GM18505 (cell line): ENCODE results near the gene TMEM204.
"Not testable (repeated sequence)": the region's sequence is repeated elsewhere in the genome, so short reads cannot be mapped to it uniquely, and the experiment has no call there.

Source experiments
- ATAC-seq: cut with Tn5 transposase; IDR thresholded peaks from one replicate; pipeline ENCODE4 v1.9.1; 2021; ENCODE audit not compliant: unreplicated experiment
- POLR2A ChIP-seq: IDR thresholded peaks from 4 replicates; pipeline ENCODE4 v1.6.1; 2011; ENCODE audit warnings: borderline replicate concordance; ENCODE audit not compliant: insufficient read depth, insufficient read length; ENCODE audit errors: extremely low read depth

TMEM204 gene

DNA sequence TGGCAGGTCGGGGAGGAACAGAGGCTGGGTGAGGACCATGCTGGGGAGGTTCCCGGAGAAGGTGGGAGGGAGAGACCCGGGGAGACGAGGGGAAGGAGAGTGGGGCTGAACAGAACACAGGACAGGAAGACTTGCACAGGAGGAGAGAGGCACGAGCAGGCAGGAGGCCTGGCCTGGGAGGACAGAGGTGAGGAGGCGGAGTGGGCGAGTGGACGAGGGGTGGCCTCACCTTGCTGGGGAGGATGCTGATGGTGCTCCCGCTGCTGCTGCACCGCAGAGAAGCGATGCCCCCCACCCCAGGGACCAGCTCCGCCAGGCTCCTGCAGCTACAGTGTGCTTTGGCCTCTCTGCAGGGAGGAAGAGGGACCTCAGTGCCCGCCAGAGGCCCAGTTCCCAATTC lies 34.5 kb downstream of the TMEM204 start:
- ATAC-seq = no peak
- no peak for TF ChIP-seq POLR2A

DNA sequence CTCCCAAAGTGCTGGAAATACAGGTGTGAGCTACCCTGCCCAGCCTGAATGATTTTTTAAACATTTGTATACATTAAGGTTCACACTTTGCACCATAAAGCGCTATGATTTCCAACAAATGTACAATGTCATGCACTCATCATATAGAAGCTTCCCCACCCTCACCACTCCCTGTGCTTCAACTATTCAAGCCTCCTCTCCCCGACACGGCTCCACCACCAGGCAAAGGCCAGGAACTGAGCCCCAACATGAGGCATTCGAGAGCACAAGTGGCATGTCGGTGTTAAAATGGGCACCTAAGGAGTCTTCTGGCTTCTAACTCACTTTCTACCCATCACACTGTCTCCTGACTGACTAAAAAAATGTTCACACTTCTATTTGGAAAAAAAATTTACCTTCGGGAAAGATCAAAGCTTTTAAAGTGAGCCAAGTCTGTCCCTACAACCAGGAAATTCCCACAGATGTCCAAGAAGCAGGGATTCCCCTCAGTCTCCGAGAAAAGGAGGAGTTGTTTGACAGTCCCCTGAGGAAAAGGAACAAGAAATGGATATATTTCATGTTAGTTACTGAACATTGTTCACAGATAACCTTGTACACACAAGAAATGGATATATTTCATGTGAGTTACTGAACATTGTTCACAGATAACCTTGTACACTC lies 37.7 kb downstream of the TMEM204 start:
- no peak for TF ChIP-seq POLR2A
- ATAC-seq = no peak

DNA sequence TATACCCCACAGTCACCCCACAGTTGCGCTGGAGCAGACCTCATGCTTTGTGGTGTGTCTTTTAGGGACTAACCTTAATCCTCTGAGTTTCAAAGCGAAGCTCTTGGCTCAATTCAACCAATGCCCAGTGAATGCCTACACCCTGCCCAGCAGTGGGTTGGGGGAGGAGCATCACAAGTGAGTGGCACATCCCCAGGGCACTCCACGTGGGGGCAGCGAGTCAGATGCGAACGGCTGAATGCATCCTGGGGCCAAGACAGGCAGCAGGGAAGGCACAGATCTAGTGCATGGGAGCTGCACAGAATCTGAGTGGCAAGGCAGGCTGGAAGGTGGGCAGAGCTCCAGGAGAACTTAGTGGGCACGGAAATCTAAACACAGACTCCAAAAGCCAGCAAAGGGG lies 39.2 kb downstream of the TMEM204 start:
- no peak for ATAC-seq
- TF ChIP-seq POLR2A = no peak

DNA sequence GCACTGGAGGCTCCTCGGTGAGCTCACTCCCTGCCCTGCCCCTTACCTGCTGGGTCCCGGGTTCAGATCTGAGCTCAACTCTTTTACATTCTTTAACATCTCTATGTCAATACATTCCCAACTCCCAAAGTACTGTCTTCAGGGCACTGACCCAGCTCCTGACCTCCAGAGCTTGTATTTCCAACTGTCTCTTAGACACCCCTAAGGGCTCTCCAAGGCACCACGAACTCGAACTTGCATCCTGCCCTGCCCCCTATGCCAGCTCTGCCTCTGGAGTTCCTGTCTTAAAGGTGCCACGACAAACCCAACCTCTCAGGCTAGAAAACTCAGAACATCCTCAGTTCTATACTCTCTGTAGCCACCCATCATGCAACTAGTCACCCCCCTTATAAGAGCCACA lies 39.8 kb downstream of the TMEM204 start:
- no peak for TF ChIP-seq POLR2A
- ATAC-seq = no peak

DNA sequence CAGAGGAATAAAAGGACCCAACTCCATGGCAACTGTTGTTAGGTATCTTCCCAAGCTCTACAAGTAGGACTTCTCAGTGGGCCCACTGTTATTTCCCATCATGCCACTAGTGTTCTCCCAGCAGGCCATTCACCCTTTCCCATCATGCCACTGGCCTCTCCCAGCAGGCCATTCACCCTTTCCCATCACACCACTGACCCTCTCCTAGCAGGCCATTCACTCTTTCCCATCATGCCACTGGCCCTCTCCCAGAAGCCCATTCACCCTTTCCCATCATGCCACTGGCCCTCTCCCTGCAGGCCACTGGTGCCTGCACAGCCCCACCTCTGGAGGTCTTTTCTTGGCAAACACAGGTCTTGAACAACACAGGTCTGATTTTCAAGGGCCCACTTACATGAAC lies 42.1 kb downstream of the TMEM204 start:
- TF ChIP-seq POLR2A = no peak
- ATAC-seq = no peak

DNA sequence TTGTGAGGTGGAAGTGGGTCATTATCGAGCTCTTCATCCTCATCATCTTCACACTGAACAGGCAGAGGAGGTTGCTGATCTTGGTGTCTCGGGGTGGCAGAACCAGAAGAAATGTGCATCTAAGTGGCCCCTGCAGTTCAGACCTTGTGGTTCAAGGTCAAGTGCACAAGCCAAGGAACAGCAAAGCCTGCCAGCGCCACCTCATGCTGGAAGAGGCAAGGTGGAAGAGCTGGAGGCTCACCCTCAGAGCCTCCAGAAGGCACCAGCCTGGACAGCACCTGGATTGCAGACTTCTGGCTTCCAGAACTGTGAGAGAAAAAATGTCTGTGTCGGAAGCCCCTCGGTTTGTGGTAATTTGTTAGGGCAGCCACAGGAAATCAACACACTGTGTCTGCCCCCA lies 45.7 kb downstream of the TMEM204 start:
- no peak for TF ChIP-seq POLR2A

DNA sequence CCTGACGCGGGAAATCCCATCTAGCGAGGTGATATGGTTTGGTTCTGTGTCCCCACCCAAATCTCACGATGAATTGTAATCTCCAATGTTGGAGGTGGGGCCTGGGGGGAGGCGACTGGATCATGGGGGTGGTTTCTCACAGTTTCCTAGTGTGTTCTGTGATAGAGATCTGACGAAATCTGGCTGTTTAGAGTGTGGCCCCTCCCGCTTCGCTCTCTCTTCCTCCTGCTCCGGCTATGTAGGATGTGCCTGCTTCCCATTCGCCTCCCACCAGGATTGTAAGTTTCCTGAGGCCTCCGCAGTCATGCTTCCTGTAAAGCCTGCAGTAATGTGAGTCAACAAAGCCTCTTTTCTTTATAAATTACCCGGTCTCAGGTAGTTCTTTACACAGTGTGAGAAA lies 46.8 kb downstream of the TMEM204 start:
- no peak for ATAC-seq
- no peak for TF ChIP-seq POLR2A

More for the DNA sequence above, 45.7 kb downstream of the TMEM204 start:
- no peak for ATAC-seq

DNA sequence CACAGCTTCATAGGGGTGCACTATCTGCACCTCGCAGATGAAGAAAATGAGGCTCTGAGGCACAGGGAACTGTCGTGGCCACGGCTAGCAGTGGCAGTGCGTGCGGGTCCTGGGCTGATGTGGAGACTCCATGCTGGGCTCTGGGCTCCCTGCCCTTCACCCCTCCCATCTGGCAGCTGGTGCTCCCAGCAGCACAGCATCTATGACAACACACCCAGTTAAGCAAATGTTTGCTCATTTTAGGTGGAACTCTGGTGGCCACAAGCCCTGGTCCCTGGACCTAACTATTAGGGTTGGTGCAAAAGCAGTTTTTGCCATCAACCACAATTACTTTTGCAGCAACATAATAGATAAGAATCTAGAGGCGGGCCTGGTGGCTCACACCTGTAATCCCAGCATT lies 47.5 kb downstream of the TMEM204 start:
- no peak for TF ChIP-seq POLR2A
- no peak for ATAC-seq

DNA sequence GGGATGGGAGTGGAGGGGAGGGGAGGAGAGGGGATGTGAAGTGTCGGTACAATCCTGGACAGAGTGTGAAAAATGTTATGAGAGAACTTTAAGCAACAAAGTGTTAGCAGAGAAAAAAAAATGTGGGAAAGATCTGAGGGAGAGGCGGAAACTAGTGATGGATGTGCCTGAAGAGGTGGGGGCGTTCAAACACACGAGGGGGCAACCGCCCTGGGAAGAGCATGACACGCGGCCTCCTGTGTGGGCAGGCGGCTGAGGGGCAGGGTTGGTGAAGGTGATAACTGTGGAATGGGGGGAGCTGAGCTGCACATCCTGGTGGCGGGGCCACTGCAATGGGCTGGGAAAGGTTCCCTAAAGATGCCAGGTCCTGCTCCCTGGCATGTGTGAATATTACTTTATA lies 48.3 kb downstream of the TMEM204 start:
- no peak for TF ChIP-seq POLR2A
- no peak for ATAC-seq

DNA sequence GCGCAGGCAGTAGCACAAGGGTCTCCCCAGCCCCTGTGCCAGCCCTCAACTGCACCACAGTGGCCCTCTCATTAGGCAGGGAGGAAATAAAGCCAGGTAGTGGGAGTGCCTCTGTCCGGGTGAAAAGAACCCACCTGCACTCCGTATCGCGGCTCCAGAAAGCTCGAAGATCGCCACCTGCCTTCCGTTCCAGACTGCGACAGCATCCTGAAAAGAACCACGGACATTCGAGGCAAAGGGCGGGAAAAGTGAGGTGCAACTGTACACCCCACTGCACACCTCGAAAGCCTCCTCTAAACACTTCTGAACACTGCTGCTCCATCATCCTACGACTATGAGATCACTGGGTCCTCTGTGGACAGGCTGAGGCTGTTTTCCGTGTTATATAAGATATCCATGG lies 49.7 kb downstream of the TMEM204 start:
- TF ChIP-seq POLR2A = no peak
- ATAC-seq = no peak

DNA sequence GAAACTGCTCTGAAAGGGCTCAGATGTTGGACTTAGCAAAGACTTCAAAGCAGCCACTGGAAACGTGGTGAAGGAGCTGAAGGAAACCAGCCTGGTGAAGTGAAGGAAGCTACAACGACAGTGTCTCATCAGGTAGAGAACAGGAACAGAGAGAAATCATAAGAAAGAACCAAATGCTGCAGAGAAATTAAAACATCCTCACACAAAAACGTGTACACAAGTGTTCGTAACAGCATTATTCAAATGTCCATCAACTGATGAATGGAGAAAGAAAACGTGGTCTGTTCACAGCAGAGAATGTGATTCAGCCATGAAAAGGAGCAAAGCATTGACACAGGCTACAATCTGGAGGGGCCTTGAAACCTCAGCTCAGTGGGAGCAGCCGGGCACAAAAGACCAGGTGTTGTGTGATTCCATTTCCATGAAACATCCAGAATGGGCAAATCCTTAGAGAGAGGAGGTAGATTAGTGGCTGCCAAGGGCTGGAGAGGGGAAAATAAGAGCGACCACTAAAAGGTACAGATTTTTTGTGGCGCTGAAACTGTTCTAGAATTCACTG lies 51.5 kb downstream of the TMEM204 start:
- ATAC-seq = no peak
- no peak for TF ChIP-seq POLR2A

DNA sequence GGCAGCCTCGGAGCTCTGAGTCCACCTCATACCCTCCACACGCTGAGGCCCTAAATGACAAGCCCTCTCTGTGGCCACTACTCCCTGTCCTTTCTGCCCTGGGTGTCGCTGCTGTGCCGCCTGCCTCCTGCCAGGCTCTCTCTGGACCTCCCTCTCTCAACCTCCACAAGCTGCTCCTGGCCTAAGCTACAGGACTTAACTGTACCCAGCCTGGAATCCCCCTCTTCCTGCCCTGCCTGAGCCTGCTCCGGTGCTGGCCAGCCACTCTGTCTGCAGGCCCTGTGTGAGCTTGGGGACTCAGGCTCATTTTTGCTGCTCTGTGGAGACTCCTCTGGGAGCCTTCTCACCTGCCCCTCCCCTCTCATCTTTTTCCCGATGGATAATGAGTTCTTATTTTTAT lies 56.9 kb downstream of the TMEM204 start:
- no peak for ATAC-seq
- TF ChIP-seq POLR2A = no peak

DNA sequence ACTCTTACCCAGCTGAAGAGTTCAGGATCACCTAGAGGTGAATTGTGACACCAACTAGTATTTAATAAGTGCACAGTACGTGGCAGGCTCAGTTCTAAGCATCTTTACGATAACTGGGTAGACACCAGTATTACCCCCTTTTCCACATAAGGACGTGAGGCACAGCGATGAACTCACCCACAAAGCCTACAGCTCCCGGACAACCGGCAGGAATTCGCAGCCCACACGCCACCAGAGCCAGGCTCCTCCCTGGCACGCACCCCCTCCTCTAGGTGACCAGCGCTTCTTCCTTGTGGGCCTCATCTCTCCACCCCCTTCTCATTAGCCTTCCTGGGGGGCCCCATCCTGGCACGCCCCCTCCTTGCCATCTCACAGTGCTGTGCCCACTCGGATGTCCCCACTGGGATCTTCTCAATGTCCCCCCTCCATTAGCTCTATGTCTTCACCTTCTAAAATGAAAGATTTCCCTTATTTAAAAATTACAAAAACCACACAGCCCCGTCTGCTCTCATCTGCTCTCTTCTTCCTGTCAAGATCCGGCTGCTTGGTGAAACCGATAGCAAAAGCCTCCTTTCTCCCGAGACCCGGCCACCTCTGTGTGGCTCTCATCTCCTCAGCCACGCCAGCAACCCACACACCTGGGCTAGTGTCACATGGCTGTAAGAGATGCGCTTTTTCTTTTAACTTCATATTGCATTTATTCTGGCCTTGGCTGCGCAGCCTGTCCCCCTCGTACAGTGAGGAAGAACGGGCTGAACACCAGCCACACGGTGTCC lies 57.7 kb downstream of the TMEM204 start:
- no peak for TF ChIP-seq POLR2A
- no peak for ATAC-seq

DNA sequence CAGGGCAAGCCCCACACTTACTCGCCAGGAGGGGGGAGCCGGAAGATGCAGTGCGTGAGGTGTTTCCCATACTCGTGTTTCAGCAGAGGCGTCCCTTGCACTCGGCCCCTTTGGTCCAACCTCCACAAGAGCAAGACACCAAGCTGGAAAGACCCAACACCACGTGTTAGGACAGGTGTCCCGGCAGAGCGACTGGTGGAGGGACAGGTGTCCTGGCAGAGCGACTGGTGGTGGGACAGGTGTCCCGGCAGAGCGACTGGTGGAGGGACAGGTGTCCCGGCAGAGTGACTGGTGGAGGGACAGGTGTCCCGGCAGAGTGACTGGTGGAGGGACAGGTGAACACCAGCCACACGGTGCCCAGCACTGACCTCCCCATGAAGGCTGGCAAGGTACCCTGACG lies 59.0 kb downstream of the TMEM204 start:
- TF ChIP-seq POLR2A = no peak
- no peak for ATAC-seq

DNA sequence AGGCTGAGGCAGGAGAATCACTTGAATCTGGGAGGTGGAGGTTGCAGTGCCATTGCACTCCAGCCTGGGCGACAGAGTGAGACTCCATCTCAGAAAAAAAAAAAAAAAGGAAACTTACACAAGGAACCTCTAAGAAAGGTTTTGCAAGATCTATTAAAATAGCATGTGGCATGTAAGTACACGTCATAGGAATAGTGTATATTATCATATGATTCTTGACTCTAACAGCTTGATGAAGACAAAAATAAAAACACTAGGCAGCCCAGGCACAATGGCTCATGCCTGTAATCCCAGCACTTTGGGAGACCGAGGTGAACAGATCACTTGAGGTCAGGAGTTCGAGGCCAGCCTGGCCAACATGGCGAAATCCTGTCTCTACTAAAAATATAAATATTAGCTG lies 62.0 kb downstream of the TMEM204 start:
- ATAC-seq = not testable (repeated sequence)
